OCI-LY7 (cell line): ENCODE measurements around the gene TDRD1. TPM values are rescaled to one million over a fixed set of nuclear protein-coding genes. Genes with fewer than 3 reads are reported as not detected.

Experiments
- BruUV-seq: library from RNA; stranded (reverse); fragments of 400-500 nt; replicated peaks from 2 replicates; lab custom pipeline; 2021; lab: Mats Ljungman, UMichigan
- CTCF ChIA-PET: fragments of 300-600 bp; sonication (Branson Sonifier 250); formaldehyde crosslinking; loops from one replicate; lab custom pipeline; 2022; ENCODE audit warnings: antibody characterized with exemption; ENCODE audit not compliant: unreplicated experiment; lab: Charles Lee
- POLR2A ChIA-PET: fragments of 300-600 bp; sonication (Branson Sonifier 250); formaldehyde crosslinking; loops from one replicate; lab custom pipeline; 2022; ENCODE audit warnings: antibody characterized with exemption; lab: Charles Lee
- DNase-seq: peaks from one replicate; pipeline ENCODE4 v3.0.0-alpha.2; 2015; ENCODE audit warnings: low spot score
- H2AFZ ChIP-seq: fragments of 200-600 bp; sonication (generic), shearing (Covaris generic); 2 replicates; pipeline ENCODE4 v1.6.1; 2014; ENCODE audit warnings: mild to moderate bottlenecking, antibody characterized with exemption, low read length, moderate library complexity
- H3K27ac ChIP-seq: fragments of 200-600 bp; sonication (generic); 2 replicates; pipeline ENCODE4 v1.5.1; 2014; ENCODE audit warnings: mixed run types, low read depth, mild to moderate bottlenecking, moderate library complexity, low read length, inconsistent platforms; ENCODE audit not compliant: poor library complexity, severe bottlenecking
- H3K36me3 ChIP-seq: fragments of 200-600 bp; sonication (generic); 2 replicates; pipeline ENCODE4 v1.6.1; 2014; ENCODE audit warnings: mild to moderate bottlenecking, antibody characterized with exemption, low read length, moderate library complexity, mixed read lengths; ENCODE audit not compliant: insufficient read depth
- H3K4me1 ChIP-seq: fragments of 200-600 bp; sonication (generic); 2 replicates; pipeline ENCODE4 v1.5.1; 2014; ENCODE audit warnings: mild to moderate bottlenecking, low read length; ENCODE audit not compliant: insufficient read depth, poor library complexity, severe bottlenecking
- H3K4me2 ChIP-seq: fragments of 200-600 bp; sonication (generic); 2 replicates; pipeline ENCODE4 v1.6.1; 2014; ENCODE audit warnings: mild to moderate bottlenecking, low read length
- H3K4me3 ChIP-seq: fragments of 200-600 bp; sonication (generic); 2 replicates; pipeline ENCODE4 v1.5.1; 2014; ENCODE audit warnings: mild to moderate bottlenecking, low read depth, low read length; ENCODE audit not compliant: poor library complexity, severe bottlenecking
- H3K79me2 ChIP-seq: fragments of 200-600 bp; sonication (generic); 2 replicates; pipeline ENCODE4 v1.6.1; 2016; ENCODE audit warnings: low read depth, mild to moderate bottlenecking, low read length, moderate library complexity, mixed read lengths; ENCODE audit not compliant: insufficient read depth
- H3K9me2 ChIP-seq: fragments of 200-600 bp; sonication (generic); 2 replicates; pipeline ENCODE4 v1.6.1; 2016; ENCODE audit warnings: mild to moderate bottlenecking, low read length, mixed read lengths; ENCODE audit not compliant: insufficient read depth
- H3K9me3 ChIP-seq: fragments of 200-600 bp; sonication (generic); 2 replicates; pipeline ENCODE4 v1.6.1; 2014; ENCODE audit warnings: mild to moderate bottlenecking, mixed run types, low read length, mixed read lengths
- H4K20me1 ChIP-seq: fragments of 200-600 bp; sonication (generic); 2 replicates; pipeline ENCODE4 v1.6.1; 2014; ENCODE audit warnings: mild to moderate bottlenecking, antibody characterized with exemption, low read length, moderate library complexity, mixed read lengths; ENCODE audit not compliant: insufficient read depth
- EZH2phosphoT487 ChIP-seq: fragments of 200-600 bp; sonication (generic); IDR thresholded peaks from 2 replicates; pipeline ENCODE4 v1.6.1; 2018; ENCODE audit warnings: low read depth, borderline replicate concordance, mild to moderate bottlenecking, mixed run types, antibody characterized with exemption, low read length, moderate library complexity, mixed read lengths
- intact Hi-C: fragments of 100-400 bp; cut with micrococcal nuclease; formaldehyde crosslinking; loops from one replicate; pipeline ENCODE4 v1.10.0; 2022; ENCODE audit not compliant: unreplicated experiment
- total RNA-seq, 2 experiments: library from RNA; depleted of rRNA in 1 of 2; stranded (reverse); fragments of >200 nt in 1 of 2; shearing (Covaris generic) in 1 of 2; gene quantifications; 2 replicates each; pipeline ENCODE4 v1.2.3, GENCODE V29; 2014 to 2022
- TF ChIP-seq, protein P1 (sequence below): fragments of 200-600 bp; sonication (generic); conservative IDR thresholded peaks from 2 replicates; pipeline ENCODE4 v1.5.1; 2014; ENCODE audit warnings: mild to moderate bottlenecking, antibody characterized with exemption, low read length, moderate library complexity, mixed read lengths

Gene TDRD1
- total RNA-seq, 2 experiments from 2014 or later = not detected

DNA sequence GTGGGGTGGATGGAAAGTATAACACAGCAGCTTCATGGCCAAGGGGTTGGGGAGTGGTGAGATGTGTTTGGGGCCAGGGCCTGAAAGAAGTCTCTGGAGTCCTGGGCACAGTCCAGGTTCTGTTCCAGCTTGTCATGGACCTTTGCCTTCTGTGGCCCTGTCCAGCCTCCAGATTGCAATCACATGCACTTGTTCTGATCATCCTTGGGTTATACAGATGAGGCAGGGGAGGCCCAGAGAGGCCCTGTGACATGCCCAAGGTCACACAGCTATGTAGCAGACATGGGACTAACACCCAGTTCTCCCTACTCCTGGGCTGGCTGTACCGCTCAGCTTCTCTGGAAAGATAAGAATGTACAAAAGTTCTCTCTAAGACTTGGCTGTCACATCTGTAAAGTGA lies 71.6 kb downstream of the TDRD1 start:
- Histone ChIP-seq H3K79me2 (no peaks in the 10 kb centered on the region), H3K36me3 (no peaks in the 10 kb centered on the region), H3K4me2 (no peak overlapping the region), H3K9me2 (no peaks in the 10 kb centered on the region), H3K27ac (no peak overlapping the region), H4K20me1 (no peaks in the 10 kb centered on the region), H2AFZ (no peak overlapping the region), H3K4me3 (no peak overlapping the region), H3K9me3 (no peaks in the 10 kb centered on the region), H3K4me1 (no peaks in the 10 kb centered on the region)
- BruUV-seq = no TSS peak
- DNase-seq = no peak
- intact Hi-C loops = no loop called here
- TF ChIP-seq, protein P1, sequence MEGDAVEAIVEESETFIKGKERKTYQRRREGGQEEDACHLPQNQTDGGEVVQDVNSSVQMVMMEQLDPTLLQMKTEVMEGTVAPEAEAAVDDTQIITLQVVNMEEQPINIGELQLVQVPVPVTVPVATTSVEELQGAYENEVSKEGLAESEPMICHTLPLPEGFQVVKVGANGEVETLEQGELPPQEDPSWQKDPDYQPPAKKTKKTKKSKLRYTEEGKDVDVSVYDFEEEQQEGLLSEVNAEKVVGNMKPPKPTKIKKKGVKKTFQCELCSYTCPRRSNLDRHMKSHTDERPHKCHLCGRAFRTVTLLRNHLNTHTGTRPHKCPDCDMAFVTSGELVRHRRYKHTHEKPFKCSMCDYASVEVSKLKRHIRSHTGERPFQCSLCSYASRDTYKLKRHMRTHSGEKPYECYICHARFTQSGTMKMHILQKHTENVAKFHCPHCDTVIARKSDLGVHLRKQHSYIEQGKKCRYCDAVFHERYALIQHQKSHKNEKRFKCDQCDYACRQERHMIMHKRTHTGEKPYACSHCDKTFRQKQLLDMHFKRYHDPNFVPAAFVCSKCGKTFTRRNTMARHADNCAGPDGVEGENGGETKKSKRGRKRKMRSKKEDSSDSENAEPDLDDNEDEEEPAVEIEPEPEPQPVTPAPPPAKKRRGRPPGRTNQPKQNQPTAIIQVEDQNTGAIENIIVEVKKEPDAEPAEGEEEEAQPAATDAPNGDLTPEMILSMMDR = no peak
- no peak for TF ChIP-seq EZH2phosphoT487
- ChIA-PET CTCF (interaction anchor here (1.0 kb wide), 1 partner anchor 53 kb away, joined by 3 read pairs; no protein-coding TSS in a partner anchor), POLR2A (interaction anchor here (0.5 kb wide), 1 partner anchor 301 kb away, joined by 8 read pairs; no protein-coding TSS in a partner anchor)

DNA sequence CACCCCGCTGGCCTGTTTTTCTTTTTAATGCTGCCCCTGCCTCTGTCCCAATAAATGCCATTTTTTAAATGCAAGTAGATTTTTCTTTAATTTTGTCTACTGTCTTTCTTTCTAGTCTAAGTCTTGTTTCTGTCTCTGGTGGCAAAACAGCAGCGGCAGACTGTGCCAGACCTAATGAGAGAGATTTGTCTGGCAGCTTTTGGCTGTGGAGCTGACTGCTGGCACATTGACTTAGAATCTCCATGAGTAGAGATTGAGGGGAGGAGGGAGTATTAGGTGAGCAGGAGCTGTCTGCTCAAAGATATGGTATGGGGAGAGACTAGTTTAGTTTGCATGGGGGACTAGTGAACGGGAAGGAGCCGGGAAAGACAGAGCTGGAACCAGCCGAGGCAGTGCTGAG lies 72.9 kb downstream of the TDRD1 start:
- Histone ChIP-seq H4K20me1 (no peaks in the 10 kb centered on the region), H3K4me2 (no peak overlapping the region), H2AFZ (no peak overlapping the region), H3K27ac (no peak overlapping the region), H3K9me2 (no peaks in the 10 kb centered on the region), H3K79me2 (no peaks in the 10 kb centered on the region), H3K4me1 (no peaks in the 10 kb centered on the region), H3K4me3 (no peak overlapping the region), H3K36me3 (no peaks in the 10 kb centered on the region), H3K9me3 (no peaks in the 10 kb centered on the region)
- DNase-seq = no peak
- ChIA-PET POLR2A (no interaction called here), CTCF (no interaction called here)
- BruUV-seq = no TSS peak
- intact Hi-C loops = no loop called here
- TF ChIP-seq EZH2phosphoT487 = no peak
- TF ChIP-seq, protein P1 = no peak

DNA sequence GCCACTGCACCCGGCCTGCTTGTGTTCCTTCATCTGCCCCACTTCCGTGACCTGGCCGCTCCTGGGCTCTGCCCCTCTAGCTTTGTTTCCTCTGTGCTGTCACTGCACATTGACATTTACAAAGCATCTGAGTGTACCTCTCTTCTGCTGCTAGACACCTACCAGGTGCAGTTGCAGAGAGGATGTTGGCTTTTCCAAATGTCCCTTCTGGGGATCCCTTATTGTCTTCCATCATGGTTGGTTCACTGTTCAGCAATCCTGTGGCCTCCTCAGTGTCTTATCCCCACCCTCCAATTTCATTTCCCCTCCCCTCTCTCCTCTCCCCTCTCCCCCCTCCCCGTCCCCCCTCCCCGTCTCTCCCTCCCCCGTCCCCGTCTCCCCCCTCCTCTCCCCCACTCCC lies 73.7 kb downstream of the TDRD1 start:
- intact Hi-C loops = no loop called here
- no peaks in the 10 kb centered on the region for H3K79me2 ChIP-seq
- DNase-seq = no peak
- no peaks in the 10 kb centered on the region for H3K4me1 ChIP-seq
- no peak overlapping the region for H3K4me3 ChIP-seq
- ChIA-PET POLR2A (no interaction called here), CTCF (no interaction called here)
- BruUV-seq = no TSS peak
- H3K27ac ChIP-seq = no peak overlapping the region
- TF ChIP-seq EZH2phosphoT487 = no peak
- TF ChIP-seq, protein P1 = no peak
- no peaks in the 10 kb centered on the region for H3K9me3 ChIP-seq
- H3K36me3 ChIP-seq = no peaks in the 10 kb centered on the region
- no peaks in the 10 kb centered on the region for H3K9me2 ChIP-seq
- H4K20me1 ChIP-seq = no peaks in the 10 kb centered on the region
- no peak overlapping the region for H3K4me2 ChIP-seq
- no peak overlapping the region for H2AFZ ChIP-seq
